ENCODE results near the gene DCAF8. TPM values are rescaled to one million over a fixed set of nuclear protein-coding genes. Genes with fewer than 3 reads are reported as not detected.

The DCAF8 gene
- total RNA-seq, 4 donors from 2014 or later = 101 to 164 (median 134) TPM

- ATAC-seq (ENCODE audit: low FRiP score) (no peak), DNase-seq (ENCODE audit: low spot score) (no peak)
- TF ChIP-seq CTCF (IDR thresholded peaks at IDR 0.05) = no peak
Observed at GRCh38 chr1:160261556-160261892, 825 bp downstream of the DCAF8 start.

- TF ChIP-seq CTCF (IDR thresholded peaks at IDR 0.05) = no peak
- DNase-seq (ENCODE audit: low spot score) = no peak
- ATAC-seq (ENCODE audit: low FRiP score) = no peak
Observed at GRCh38 chr1:160260406-160261382, 1.7 kb downstream of the DCAF8 start.

- TF ChIP-seq CTCF (IDR thresholded peaks at IDR 0.05) = no peak
- DNase-seq (ENCODE audit: low spot score) (no peak), ATAC-seq (ENCODE audit: low FRiP score) (no peak)
Observed at GRCh38 chr1:160258177-160258798, 4.1 kb downstream of the DCAF8 start.

GRCh38 chr1:160257411-160258015 lies 4.8 kb downstream of the DCAF8 start:
- no peak for TF ChIP-seq CTCF (IDR thresholded peaks at IDR 0.05)
- DNase-seq (ENCODE audit: low spot score) (no peak), ATAC-seq (ENCODE audit: low FRiP score) (no peak)

GRCh38 chr1:160256396-160257046 lies 5.8 kb downstream of the DCAF8 start:
- DNase-seq (ENCODE audit: low spot score) (no peak), ATAC-seq (ENCODE audit: low FRiP score) (peak; percentile 47)
- TF ChIP-seq CTCF (IDR thresholded peaks at IDR 0.05) = no peak

- no peak for ATAC-seq (ENCODE audit: low FRiP score)
- no peak for TF ChIP-seq CTCF (IDR thresholded peaks at IDR 0.05)
- DNase-seq (ENCODE audit: low spot score) = no peak
Observed at GRCh38 chr1:160255781-160256300, 6.5 kb downstream of the DCAF8 start.

Data from omental fat pad (tissue), 4 donors.